Hepatic stellate cell (primary cell): ENCODE results near the gene PVALB.

Experiments used
- DNase-seq: peaks from one replicate; pipeline ENCODE4 v3.0.0; 2011; ENCODE audit warnings: low spot score

The PVALB gene

DNA sequence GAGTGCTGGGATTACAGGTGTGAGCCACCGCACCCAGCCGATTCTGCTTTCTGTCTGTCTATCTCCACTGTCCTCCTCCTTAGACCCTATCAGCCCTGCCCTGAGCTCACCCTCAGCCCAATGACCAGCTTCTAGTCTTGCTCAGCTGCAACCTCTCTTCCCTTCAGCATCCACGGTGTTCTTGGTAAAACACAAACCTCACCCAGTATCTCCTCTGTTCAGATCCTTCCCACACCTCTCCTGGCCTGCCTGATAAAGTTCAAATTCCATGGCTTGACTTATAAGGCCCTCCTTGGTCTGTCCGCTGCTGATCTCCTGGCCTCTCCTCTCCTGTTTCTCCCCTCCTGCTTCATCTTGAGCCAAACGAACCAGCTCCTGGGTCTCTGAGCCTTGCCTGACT, 29.4 kb upstream of the PVALB start:
- DNase-seq: no peak

DNA sequence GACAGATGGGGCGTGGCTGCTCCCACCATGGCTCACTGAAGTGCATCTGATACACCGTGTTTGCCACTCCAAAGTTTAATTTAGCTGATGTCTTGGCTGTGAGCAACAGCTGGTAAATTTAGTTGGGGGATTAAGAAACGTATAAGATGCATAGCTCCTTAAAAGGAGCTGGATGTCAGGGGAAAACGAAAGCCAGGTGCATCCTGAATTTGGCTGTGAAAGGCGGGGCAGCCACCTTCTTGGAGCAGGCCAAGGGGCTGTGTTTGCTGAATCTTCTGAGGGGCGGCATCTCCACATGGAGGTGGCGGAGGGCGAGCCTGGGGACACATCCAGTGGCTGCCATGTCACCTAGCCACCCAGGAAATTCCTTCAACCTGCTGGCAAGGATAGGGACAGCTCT, 23.3 kb upstream of the PVALB start:
- no peak for DNase-seq

DNA sequence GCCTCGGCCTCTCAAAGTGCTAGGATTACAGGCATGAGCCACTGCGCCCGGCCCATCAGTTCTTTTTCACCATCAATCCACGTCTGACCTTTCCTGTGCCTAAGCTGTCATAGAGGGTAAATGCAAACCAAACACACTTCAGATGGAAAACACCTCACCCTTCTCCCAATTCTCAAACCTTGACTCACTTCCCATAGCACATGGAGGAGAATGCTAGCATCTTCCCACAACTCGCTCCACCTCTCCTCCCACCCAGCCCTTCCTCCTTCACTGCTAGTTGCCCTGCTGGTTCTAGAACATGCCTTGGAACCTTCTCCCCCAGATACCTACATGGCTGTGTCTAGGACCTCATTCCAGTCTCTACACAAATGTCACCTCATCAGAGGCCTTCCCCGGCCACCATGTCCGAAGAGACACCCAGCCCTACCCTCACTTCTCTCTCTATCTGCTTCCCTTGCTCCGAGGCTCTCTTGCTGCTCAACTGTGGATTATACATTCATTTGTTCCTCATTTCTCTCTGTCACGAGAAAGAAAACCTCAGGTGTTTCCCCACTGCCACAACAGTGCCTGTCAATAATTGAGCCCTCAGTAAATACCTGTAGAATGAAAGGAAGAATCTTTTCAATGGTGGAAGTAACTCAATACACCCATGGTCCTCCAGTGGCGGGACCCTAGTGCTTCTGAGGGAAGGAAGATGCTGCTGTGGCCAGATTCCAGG, 22.7 kb upstream of the PVALB start:
- DNase-seq: no peak

DNA sequence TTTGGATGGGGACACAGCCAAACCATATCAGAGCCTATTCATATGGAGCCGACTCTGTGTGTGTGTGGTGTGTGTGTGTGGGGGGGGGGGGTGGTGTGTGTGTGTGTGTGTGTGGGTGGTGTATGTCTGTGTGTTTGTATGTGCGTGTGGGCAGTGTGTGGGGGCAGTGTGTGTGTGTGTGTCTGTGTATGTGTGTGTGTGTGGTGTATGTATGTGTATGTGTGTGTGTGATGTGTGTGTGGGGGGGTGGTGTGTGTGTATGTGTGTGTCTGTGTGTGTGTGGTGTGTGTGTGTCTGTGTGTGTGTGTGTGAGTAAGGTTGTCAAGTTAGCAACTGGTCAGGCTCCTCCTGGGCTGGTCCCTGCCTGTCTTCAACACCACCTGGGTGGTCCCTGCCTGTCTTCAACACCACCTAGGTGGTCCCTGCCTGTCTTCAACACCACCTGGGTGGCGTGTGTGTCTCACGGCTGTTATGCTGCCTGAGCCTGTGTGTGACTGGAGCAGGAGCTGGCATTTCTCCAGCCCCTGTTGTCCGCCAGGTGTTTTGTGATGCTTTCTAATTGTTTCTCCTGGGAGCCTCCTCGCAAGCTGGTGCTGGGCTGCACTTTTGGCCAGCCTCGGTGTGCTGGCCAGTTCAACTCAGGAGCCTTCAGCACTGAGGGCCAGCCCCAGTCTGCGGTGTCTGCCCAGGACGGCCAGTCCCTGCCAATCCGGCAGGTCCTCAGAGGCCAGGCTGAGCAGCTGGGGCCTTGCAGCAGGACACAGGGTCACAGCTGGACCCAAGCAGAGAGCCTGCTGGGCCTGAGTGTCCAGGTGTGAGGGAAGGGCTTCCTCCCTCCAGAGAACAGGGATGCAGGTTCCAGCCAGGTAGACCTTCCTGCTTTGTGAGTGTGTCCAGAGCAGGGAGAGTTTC, 21.5 kb upstream of the PVALB start:
- no peak for DNase-seq

DNA sequence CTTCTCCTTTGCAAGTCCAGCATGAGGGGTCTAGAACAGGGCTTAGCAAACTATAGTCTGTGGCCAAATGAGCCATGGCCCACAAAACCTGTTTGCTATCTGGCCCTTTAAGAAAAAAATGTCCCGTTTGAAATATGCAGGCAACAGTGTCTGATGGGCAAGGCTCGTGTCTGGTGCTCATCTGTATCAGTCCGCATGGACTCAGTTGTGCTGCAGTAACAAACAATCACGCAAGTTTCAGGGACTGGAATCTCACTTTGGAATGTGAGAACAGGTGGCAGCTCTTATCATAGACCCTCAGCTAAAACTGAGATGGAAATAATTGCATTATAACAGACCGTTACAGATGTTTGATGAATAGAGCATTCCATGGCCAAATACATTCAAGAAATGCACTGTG, 19.1 kb upstream of the PVALB start:
- no peak for DNase-seq

DNA sequence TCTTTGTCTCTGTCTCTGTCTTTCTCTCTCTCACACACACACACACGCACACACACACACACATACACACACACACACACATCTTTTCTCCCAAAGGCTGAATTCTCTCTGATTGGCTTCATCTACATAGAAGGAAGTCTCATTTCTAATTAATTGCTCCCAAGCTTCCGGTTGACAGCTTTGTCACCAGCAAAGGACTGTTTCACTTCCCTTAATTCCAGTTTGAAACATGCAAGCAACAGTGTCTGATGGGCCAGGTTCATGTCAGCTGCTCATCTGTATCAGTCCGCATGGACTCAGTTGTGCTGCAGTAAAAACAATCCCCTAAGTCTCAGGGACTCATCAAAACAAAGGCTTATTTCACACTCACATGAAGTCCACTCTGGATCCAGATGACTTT, 16.2 kb upstream of the PVALB start:
- DNase-seq: no peak

DNA sequence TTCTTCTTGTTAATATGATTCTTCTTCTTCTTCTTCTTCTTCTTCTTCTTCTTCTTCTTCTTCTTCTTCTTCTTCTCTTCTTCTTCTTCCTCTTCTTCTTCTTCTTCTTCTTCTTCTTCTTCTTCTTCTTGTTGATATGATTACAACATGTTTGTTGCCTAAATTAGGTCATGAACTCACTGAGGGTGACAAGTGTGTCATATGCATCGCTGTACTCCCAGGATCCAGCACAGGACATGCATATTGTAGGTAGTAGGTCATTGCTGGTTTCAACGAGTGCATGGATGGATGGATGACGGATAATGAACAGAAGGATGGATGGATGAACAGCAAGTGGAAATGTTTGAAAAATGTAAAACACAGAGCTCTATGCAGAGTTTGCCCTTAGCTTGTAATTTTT, 14.9 kb upstream of the PVALB start:
- DNase-seq: no peak

DNA sequence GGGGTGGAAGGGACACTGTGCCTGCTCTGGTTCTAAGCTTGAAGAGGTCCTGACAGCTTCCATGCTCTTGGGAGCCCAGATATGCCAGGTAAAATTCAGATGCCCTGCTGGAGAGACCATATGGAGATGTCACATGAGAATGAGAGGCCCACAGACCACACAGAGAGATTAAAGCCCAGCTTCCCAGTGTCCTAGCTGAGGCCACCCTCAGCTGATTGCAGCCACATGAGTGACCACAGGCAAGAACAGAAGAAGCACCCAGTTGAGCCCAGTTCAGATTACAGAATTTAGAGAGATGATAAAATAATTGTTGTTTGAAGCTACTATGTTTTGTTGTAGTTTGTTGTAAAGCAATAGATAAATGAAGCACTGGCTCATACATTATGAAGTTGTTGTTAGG, 14.4 kb upstream of the PVALB start:
- DNase-seq: no peak

DNA sequence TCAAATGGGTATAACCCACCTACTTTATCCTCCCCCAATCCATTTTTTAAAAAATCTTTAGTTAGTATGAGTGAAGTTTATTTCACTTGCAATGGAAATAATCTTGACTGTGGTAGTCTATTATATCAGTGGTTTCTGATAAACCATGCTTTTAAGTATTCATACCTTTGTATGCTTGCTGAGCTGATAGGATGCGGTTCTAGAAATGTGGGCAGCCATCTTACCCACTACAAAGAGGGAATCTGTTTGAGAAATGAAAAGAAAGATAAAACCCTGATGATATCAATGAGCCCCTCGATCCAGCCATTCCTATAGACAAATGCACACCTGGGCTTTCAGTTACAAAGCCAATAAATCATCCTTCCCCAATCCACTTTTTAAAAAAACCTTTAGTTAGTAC, 13.8 kb upstream of the PVALB start:
- DNase-seq: no peak

DNA sequence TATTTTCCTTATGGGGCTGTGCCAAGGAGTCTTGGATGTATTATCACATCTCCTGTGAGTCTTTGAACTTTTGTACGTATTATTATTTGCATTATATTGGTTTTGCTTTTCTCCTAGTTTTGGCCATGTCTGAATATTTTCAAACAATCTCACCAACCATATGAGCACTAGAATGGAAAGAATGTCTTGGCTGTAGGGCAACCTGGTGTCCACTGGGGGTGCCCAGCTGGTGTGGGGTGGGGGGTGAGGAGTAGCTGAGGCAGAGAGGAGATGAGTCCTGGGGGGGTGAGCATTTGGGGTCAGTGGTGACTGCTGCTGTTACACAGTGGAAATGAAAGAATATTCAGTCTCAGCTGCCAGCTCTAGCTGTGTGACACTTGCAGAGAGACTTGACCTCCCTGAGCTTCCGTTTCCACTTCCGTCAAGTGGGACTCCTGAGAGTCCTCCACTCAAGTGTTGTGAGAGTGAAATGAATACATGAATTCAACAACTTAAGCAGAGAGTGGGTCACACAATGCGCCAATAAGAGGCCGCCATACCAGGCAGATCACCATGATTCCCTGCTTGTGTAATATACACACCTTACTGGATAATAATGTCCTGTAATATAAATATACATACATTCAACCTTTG, 12.7 kb upstream of the PVALB start:
- DNase-seq: no peak

DNA sequence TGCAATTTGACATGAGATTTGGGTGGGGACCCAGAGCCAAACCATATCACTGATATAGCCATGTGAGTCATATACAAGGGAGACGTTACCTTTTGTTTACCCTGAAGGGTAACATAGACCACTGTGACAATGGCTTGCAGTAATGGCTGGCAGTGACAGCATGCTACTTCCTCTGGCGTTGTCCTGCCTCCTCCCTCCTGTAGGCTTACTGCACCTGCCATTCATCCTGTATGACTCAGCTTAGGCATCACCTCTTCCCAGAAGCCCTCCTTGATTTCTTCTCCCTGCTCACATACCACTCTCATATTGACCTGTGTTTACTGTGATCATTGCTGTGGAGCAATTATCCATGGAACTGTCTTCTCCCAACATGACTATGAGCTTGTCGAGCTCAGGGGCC, 12.0 kb upstream of the PVALB start:
- DNase-seq: no peak

DNA sequence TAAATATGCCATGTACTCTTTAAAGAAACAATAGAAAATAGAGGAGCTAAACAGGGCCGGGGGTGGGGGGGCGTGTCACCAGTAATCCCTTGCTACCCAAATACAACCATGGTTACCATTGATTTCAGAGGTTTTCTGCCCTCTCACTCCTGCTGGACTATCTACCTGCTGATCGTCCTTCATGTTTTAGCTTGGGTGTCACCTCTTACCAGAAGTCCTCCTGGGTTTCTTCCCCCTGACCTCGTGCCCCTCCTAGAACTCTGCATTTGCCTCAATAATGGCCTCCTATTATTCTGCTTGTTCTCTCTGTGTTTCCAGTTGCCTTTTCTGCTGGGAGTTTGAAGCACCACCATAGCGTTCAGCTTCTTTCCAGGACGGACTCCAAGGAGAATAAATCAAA, 9.4 kb upstream of the PVALB start:
- no peak for DNase-seq

DNA sequence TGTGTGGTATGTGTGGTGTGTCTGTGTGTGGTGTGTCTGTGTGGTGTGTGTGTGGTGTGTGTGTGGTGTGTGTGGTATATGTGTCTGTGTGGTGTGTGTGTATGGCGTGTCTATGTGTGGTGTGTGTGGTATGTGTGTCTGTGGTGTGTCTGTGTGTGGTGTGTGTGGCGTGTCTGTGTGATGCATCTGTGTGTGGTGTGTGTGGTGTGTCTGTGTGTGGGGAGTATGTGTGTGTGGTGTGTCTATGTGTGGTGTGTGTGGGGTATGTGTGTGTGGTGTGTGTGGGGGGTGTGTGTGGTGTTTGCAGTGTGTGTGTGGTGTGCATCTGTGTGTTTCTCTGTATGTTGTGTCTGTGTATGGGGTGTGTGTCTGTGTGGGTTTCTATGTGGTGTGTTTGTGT, 7.8 kb upstream of the PVALB start:
- DNase-seq: no peak

DNA sequence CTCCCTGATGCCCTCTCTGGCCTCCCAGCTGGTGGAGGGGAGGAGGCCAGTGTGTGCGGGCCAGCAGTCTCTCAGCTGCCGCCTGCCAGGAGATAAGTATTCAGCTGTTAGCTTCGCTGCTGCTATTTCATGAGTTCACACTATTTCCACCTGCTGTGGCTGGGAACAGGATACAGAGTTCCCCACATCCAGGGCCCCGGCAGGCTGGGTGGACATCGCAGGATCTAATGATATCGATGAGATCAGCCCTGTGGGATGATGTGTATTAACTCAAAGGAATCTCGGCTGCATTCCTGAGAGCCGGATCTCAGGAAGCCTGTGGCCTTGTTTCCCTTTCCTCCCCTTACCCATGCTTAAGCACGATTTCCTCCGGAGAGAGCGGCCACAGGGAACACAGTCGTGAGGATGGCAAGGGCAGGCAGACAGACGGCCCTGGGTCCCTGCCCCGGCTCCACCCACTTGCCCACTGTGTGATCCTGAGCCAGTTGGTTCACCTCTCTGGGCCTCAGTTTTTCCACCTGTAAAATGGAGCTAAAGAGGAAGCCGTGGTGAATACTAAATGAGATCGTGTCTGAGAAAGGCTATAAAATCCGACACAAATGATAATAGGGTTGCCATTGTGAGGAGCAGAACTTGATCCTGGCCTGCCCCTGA, 6.5 kb upstream of the PVALB start:
- DNase-seq: no peak

DNA sequence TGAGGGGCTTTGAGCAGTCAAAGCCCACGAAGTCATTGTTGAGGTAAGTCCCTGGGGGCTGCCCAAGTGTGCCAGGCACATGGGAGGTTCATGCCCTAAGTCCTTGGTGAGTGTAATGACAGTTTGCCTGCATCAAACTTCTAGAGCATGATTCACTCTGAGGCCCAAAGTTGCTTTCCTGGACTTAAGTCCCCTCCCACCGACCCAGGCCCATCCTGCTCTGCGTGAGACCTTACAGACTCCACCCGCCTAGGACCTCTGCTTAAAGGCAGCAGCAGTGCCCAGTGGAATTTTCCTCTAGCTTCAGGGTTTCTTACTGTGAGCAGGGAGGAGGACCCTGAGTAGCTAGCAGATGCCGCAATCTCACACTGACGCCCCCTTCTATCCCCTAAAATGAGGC, 5.7 kb upstream of the PVALB start:
- DNase-seq: no peak

DNA sequence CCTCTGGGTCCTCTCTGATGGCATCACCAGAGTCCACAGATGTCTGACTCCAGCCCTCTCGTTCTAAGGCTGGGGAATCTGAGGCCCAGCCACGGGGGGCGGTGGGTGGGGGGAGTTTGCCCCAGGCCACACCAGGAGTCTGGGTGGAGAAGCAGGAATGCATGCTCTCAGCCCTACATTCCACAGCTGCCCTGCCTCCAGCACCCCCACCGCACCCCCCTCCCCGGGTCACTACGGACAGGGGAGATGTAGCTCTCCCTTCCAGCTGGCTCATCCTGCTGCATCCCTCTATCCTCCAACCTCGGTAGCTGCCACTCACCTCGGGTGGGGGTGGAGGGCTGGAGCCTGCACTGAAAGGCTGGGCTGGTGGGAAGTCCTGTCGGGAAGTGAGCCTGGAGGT, 2.3 kb upstream of the PVALB start:
- DNase-seq: no peak

DNA sequence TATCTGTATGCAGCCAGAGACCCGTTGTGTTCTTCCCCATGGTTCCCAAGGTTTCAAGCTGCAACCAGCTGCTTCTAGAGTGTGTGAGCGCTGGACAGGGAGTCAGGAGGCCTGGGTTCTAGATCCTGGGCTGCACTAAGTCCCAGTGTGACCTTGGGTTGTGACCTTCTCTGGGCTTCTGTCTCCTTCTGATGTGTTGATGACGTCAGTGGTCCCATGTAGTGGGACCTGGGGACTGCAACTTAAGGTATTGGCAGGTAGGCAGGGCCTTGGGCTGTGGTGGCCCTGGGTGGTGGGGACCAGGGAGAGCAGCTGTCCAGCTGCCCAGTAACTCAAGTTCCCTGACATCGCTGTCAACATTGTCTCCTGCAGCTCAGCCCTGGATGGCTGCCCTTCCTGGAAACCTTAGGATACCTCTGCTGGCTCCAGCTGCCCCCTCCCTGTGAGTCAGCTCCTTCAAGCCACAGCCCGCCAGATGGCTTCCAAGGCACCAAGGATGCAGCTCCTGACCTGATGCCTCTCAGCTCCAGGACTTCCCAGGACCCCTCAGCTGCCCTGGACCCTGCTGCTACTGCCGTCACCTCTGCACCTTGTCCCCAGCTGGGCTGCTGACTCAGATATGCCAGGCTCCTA, 1.3 kb upstream of the PVALB start:
- no peak for DNase-seq

DNA sequence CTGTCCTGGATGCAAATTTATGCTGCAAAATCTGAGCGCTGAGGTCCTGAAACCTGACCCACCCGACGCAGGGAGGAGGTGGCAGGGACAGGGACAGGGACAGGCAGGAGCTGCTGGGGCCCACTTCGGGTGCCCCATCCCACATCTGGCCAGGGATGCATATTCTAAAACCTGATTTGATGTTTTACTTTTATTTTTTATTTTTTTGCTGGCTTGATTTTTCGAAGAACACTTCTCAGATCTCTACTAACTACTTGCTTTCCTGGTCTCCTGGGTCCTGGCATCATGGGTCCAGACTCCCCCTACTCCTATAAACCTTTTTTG, 652 bp upstream of the PVALB start:
- DNase-seq: no peak

DNA sequence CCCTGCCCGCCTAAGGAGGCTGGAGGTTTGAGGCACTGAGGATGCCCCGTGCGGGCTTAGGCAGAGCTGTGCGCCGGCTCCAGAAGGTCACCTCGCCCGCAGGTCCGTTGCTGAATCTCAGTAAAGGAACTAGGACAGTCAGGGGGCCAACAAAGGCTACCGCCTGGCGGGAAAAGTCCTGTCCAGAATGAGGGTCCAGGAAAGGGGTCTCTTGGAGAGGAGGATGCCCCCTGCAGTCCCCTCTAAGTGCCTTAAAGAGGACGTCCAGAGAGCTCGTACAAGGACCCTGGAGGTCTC, 548 bp downstream of the PVALB start:
- DNase-seq: no peak

DNA sequence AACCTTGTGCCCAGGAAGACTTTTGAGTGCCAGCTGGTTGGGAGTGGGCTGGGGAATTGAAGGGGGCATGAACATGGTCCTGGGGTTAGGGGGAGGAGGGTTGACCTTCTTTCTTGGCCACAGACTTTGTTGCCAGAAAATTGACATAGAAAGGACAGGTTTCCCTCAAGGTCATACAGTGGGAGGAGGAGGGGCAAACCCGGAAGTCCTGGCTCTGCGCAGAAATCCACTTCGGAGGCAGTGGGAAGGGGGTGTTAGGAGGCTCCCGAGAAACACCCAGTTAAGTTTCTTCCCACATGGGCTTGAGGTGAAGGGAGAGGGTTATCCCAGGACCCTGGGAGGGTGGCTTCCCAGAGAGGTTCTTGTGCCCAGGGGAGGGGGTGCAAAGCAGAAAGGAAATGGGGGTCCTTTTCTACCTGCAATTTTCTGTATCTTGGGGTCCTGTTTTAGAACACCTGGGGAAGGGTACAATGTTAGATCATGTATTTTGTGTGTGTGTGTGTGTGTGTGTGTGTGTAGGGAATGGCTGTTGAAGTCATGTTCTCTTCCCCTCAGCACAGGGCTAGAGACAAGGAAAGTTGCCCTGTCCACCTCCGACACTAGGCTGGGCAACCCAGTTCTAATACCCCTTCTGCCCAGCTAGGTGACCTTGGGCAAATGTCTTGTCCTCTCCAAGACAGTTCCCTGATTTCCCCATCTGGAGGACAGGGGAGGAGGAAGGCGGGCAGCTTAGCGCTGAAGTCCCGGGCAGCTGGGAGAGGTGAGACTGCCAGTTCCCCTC, 1.1 kb downstream of the PVALB start:
- DNase-seq: no peak

DNA sequence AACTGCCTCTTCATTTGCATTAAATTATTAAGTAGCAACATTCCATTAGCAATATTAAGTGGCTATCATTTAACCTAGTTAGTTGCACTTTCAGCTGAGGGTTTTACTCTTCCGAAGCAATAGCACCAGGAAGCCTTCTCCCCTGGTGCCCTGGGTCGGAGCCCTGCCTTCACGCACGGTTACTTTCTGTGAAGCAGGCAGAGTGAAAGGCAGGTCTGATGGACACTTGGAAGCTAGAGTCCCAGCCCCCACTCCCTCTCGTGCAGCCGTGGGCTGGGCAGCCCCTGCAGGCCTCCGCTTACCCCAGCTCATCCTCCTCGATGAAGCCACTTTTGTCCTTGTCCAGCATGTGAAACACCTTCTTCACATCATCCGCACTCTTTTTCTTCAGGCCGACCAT, 2.0 kb downstream of the PVALB start:
- no peak for DNase-seq
